Raji (cell line): ENCODE results near the gene ACTA1.

Source experiments
- POLR2A ChIP-seq: IDR thresholded peaks from 2 replicates; pipeline ENCODE4 v1.6.1; 2011; ENCODE audit warnings: low read depth, low read length, control low read depth; ENCODE audit not compliant: insufficient read depth

Gene ACTA1

DNA sequence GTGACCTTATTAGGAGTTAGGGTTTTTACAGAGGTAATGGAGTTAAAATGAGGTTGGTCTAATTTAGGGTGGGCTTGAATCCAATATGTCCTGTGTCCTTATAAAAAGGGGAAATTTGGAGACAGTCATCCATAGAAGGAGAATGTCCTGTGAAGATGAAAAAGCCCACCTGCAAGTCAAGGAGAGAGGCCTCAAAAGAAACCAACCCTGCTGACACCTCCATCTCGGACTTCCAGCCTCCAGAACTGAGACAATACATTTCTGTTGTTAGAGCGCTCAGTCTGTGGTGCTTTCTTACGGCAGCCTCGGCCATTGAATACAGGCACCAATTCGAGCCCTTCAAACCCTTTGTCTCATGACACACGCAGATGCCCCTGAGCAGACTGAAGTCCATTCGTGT is 43.8 kb downstream of the ACTA1 start:
- TF ChIP-seq POLR2A, result no peak

GRCh38 chr1:229388897-229389580 is 44.9 kb downstream of the ACTA1 start:
- no peak for TF ChIP-seq POLR2A

DNA sequence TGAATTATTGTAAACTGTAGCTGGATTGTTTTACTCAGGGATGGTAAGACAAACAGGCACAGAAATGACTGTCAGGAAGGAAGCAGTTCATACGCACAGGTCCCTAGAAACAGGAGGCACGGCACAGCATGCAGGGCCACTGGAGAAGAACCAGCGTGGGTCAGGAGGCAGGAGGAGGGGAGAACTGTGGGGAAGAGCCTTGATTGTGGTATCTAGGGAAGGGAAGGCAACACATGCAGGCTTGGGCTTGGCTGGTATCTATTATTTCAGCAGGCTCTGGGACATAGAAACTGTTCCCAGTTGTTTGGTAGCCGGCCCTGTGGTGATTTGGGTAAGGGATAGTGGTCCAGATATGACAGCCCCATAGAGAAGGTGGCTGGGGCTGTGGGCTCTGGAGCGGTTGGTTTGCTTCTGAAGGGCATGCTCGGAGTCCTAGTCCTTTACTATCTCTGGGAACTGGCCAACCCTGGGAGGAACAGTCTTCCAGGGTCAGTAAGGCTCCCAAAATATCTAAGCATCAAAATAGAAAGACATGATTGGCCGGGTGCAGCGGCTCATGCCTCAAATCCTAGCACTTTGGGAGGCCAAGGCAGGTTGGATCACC is 47.9 kb downstream of the ACTA1 start:
- no peak for TF ChIP-seq POLR2A

GRCh38 chr1:229384822-229385221 is 49.1 kb downstream of the ACTA1 start:
- TF ChIP-seq POLR2A, result no peak

GRCh38 chr1:229383961-229384360 is 49.9 kb downstream of the ACTA1 start:
- no peak for TF ChIP-seq POLR2A

GRCh38 chr1:229383188-229383587 is 50.7 kb downstream of the ACTA1 start:
- TF ChIP-seq POLR2A, result no peak
